ENCODE data around the gene GCC1.

The GCC1 gene

DNA sequence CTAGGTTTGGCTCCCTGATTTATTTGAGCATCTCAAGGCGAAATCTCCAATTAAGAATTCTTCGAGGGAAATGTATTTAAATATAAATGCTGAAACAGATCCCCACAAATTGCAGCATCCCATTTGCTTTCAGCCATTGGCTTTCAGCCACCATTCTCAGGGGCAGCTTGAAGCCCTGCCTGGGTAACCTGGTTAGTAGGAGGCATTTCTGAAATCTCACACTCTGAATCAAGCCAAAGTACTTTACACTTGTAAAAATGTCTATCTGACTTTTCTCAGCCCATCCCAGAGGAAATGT is 49.1 kb downstream of the GCC1 start:
- H3K4me3 ChIP-seq (ENCODE audit: insufficient read length, low read depth), result no peak overlapping the region
- TF ChIP-seq ZNF274 (IDR thresholded peaks at IDR 0.05; ENCODE audit: low read depth, low read length) (no peak), YY1 (IDR thresholded peaks at IDR 0.05; ENCODE audit: insufficient read depth, insufficient read length) (no peak), SUZ12 (IDR thresholded peaks at IDR 0.05; ENCODE audit: extremely low read depth, insufficient read depth, insufficient read length) (no peak)
- no peak for DNase-seq (ENCODE audit: low read depth, low spot score)
- no peaks in the 10 kb centered on the region for H3K36me3 ChIP-seq (ENCODE audit: insufficient read depth, insufficient read length, low read length)
- H3K4me1 ChIP-seq (ENCODE audit: insufficient read depth, insufficient read length), result no peaks in the 10 kb centered on the region
- H3K9ac ChIP-seq (ENCODE audit: insufficient read length, low read depth), result no peak overlapping the region
- H3K27me3 ChIP-seq (ENCODE audit: insufficient read depth, insufficient read length), result peaks cover 49% of the 10 kb centered on the region
- no peaks in the 10 kb centered on the region; the same call in 1 of the 2 replicates for H3K9me3 ChIP-seq (ENCODE audit: insufficient read depth, low read length)

GRCh38 chr7:127535546-127536393 is 49.6 kb downstream of the GCC1 start:
- DNase-seq (ENCODE audit: low read depth, low spot score), result no peak
- Histone ChIP-seq H3K9ac (ENCODE audit: insufficient read length, low read depth) (no peak overlapping the region), H3K4me3 (ENCODE audit: insufficient read length, low read depth) (no peak overlapping the region), H3K4me1 (ENCODE audit: insufficient read depth, insufficient read length) (no peaks in the 10 kb centered on the region), H3K27me3 (ENCODE audit: insufficient read depth, insufficient read length) (peaks cover 51% of the 10 kb centered on the region), H3K9me3 (ENCODE audit: insufficient read depth, low read length) (no peaks in the 10 kb centered on the region; the same call in 1 of the 2 replicates), H3K36me3 (ENCODE audit: insufficient read depth, insufficient read length, low read length) (no peaks in the 10 kb centered on the region)
- TF ChIP-seq SUZ12 (IDR thresholded peaks at IDR 0.05; ENCODE audit: extremely low read depth, insufficient read depth, insufficient read length), result no peak
- no peak for TF ChIP-seq ZNF274 (IDR thresholded peaks at IDR 0.05; ENCODE audit: low read depth, low read length)
- TF ChIP-seq YY1 (IDR thresholded peaks at IDR 0.05; ENCODE audit: insufficient read depth, insufficient read length), result no peak

DNA sequence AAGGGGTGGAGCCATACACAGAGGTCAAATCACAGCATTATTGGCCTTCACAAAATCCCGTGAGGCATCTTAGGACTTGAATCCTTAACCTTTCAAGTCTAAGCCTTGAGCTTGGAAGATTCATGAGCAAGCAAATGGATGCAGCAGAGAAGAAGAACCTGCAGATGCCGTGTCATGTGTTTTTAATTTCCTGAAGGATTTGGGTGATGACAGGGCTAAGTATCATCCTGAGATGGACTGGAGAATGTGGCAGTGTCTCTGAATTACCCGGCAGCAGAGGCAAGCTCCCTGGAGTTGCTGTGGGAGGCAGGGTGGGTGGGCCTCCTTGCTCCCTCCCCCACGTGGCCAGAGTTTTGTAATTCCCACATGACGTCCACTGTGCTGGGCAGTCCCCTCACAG is 50.8 kb downstream of the GCC1 start:
- Histone ChIP-seq H3K27me3 (ENCODE audit: insufficient read depth, insufficient read length) (peaks cover 55% of the 10 kb centered on the region), H3K9ac (ENCODE audit: insufficient read length, low read depth) (no peak overlapping the region), H3K4me3 (ENCODE audit: insufficient read length, low read depth) (no peak overlapping the region), H3K9me3 (ENCODE audit: insufficient read depth, low read length) (peaks cover 5% of the 10 kb centered on the region; the same call in 1 of the 2 replicates), H3K36me3 (ENCODE audit: insufficient read depth, insufficient read length, low read length) (no peaks in the 10 kb centered on the region), H3K4me1 (ENCODE audit: insufficient read depth, insufficient read length) (no peaks in the 10 kb centered on the region)
- no peak for DNase-seq (ENCODE audit: low read depth, low spot score)
- TF ChIP-seq YY1 (IDR thresholded peaks at IDR 0.05; ENCODE audit: insufficient read depth, insufficient read length) (no peak), ZNF274 (IDR thresholded peaks at IDR 0.05; ENCODE audit: low read depth, low read length) (no peak), SUZ12 (IDR thresholded peaks at IDR 0.05; ENCODE audit: extremely low read depth, insufficient read depth, insufficient read length) (no peak)

DNA sequence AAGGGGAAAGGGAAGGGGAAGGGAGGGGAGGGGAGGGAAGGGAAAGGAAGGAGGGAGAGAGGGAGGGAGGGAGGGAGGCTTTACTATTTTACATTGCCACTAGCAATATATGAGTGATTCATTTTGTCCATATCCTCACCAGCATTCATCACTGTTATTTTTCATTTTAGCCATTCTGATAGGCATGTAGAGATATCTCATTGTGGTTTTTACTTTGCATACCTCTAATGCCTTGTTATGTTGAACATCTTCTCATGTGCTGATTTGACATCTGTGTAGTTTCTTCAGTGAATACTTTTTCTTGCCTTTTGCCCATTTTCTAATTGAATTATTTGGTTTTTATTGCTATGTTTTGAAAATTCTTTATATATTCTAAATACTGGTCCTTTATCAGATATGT is 52.7 kb downstream of the GCC1 start:
- DNase-seq (ENCODE audit: low read depth, low spot score), result no peak
- Histone ChIP-seq H3K9ac (ENCODE audit: insufficient read length, low read depth) (no peak overlapping the region), H3K4me1 (ENCODE audit: insufficient read depth, insufficient read length) (no peaks in the 10 kb centered on the region), H3K4me3 (ENCODE audit: insufficient read length, low read depth) (no peak overlapping the region), H3K27me3 (ENCODE audit: insufficient read depth, insufficient read length) (peaks cover 62% of the 10 kb centered on the region), H3K9me3 (ENCODE audit: insufficient read depth, low read length) (peaks cover 5% of the 10 kb centered on the region; the same call in 1 of the 2 replicates), H3K36me3 (ENCODE audit: insufficient read depth, insufficient read length, low read length) (no peaks in the 10 kb centered on the region)
- no peak for TF ChIP-seq SUZ12 (IDR thresholded peaks at IDR 0.05; ENCODE audit: extremely low read depth, insufficient read depth, insufficient read length)
- no peak for TF ChIP-seq YY1 (IDR thresholded peaks at IDR 0.05; ENCODE audit: insufficient read depth, insufficient read length)
- TF ChIP-seq ZNF274 (IDR thresholded peaks at IDR 0.05; ENCODE audit: low read depth, low read length), result no peak

DNA sequence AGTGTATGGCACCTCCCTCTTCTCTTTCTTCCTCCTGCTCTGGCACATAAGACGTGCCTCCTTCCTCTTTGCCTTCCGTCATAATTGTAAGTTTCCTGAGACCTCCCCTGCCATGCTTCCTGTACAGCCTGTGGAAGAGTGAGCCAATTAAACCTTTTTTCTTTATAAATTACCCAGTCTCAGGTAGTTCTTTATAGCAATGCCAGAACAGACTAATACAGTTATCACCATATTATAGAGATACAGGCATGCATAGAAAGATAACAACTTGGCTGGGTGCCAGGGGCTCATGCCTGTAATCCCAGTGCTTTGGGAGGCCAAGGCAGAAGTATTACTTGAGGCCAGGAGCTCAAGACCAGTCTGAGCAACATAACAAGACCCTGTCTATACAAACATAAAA is 53.2 kb downstream of the GCC1 start:
- Histone ChIP-seq H3K9me3 (ENCODE audit: insufficient read depth, low read length) (peaks cover 5% of the 10 kb centered on the region; the same call in 1 of the 2 replicates), H3K4me1 (ENCODE audit: insufficient read depth, insufficient read length) (no peaks in the 10 kb centered on the region), H3K9ac (ENCODE audit: insufficient read length, low read depth) (no peak overlapping the region), H3K4me3 (ENCODE audit: insufficient read length, low read depth) (no peak overlapping the region), H3K27me3 (ENCODE audit: insufficient read depth, insufficient read length) (peaks cover 62% of the 10 kb centered on the region), H3K36me3 (ENCODE audit: insufficient read depth, insufficient read length, low read length) (no peaks in the 10 kb centered on the region)
- no peak for DNase-seq (ENCODE audit: low read depth, low spot score)
- no peak for TF ChIP-seq ZNF274 (IDR thresholded peaks at IDR 0.05; ENCODE audit: low read depth, low read length)
- no peak for TF ChIP-seq SUZ12 (IDR thresholded peaks at IDR 0.05; ENCODE audit: extremely low read depth, insufficient read depth, insufficient read length)
- no peak for TF ChIP-seq YY1 (IDR thresholded peaks at IDR 0.05; ENCODE audit: insufficient read depth, insufficient read length)

Data from NT2/D1 (cell line).